ENCODE data around the gene PLEK.

- TF ChIP-seq, protein P1, sequence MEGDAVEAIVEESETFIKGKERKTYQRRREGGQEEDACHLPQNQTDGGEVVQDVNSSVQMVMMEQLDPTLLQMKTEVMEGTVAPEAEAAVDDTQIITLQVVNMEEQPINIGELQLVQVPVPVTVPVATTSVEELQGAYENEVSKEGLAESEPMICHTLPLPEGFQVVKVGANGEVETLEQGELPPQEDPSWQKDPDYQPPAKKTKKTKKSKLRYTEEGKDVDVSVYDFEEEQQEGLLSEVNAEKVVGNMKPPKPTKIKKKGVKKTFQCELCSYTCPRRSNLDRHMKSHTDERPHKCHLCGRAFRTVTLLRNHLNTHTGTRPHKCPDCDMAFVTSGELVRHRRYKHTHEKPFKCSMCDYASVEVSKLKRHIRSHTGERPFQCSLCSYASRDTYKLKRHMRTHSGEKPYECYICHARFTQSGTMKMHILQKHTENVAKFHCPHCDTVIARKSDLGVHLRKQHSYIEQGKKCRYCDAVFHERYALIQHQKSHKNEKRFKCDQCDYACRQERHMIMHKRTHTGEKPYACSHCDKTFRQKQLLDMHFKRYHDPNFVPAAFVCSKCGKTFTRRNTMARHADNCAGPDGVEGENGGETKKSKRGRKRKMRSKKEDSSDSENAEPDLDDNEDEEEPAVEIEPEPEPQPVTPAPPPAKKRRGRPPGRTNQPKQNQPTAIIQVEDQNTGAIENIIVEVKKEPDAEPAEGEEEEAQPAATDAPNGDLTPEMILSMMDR (IDR thresholded peaks at IDR 0.05; ENCODE audit: insufficient read depth, low read length) = no peak
- TF ChIP-seq POLR2AphosphoS5 (IDR thresholded peaks at IDR 0.05; ENCODE audit: low read depth) = no peak
- TF ChIP-seq, protein P2, sequence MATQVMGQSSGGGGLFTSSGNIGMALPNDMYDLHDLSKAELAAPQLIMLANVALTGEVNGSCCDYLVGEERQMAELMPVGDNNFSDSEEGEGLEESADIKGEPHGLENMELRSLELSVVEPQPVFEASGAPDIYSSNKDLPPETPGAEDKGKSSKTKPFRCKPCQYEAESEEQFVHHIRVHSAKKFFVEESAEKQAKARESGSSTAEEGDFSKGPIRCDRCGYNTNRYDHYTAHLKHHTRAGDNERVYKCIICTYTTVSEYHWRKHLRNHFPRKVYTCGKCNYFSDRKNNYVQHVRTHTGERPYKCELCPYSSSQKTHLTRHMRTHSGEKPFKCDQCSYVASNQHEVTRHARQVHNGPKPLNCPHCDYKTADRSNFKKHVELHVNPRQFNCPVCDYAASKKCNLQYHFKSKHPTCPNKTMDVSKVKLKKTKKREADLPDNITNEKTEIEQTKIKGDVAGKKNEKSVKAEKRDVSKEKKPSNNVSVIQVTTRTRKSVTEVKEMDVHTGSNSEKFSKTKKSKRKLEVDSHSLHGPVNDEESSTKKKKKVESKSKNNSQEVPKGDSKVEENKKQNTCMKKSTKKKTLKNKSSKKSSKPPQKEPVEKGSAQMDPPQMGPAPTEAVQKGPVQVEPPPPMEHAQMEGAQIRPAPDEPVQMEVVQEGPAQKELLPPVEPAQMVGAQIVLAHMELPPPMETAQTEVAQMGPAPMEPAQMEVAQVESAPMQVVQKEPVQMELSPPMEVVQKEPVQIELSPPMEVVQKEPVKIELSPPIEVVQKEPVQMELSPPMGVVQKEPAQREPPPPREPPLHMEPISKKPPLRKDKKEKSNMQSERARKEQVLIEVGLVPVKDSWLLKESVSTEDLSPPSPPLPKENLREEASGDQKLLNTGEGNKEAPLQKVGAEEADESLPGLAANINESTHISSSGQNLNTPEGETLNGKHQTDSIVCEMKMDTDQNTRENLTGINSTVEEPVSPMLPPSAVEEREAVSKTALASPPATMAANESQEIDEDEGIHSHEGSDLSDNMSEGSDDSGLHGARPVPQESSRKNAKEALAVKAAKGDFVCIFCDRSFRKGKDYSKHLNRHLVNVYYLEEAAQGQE (IDR thresholded peaks at IDR 0.05; ENCODE audit: insufficient replicate concordance, low read depth) = no peak
Observed at GRCh38 chr2:68412127-68412819, 47.2 kb downstream of the PLEK start.

All from HL-60 (cell line).